Measurements from ENCODE around the gene FAM234A. TPM values are rescaled to one million over a fixed set of nuclear protein-coding genes. Genes with fewer than 3 reads are reported as not detected.

Gene FAM234A
- total RNA-seq, 1 donor from 2014 or later, result 72.3 TPM

GRCh38 chr16:293043-293775 lies 58.6 kb downstream of the FAM234A start:
- H3K27me3 Mint-ChIP-seq (ENCODE audit: unreplicated experiment), result peaks cover 4% of the 10 kb centered on the region
- no peak for TF ChIP-seq CTCF (IDR thresholded peaks at IDR 0.05; ENCODE audit: unreplicated experiment)
- H3K27ac Mint-ChIP-seq (ENCODE audit: unreplicated experiment), result no peak overlapping the region
- no peak for DNase-seq (ENCODE audit: low spot score)
- no peak overlapping the region for H3K4me3 Mint-ChIP-seq (ENCODE audit: unreplicated experiment)
- no peaks in the 10 kb centered on the region for H3K9me3 Mint-ChIP-seq (ENCODE audit: unreplicated experiment)
- peaks cover 7% of the 10 kb centered on the region for H3K36me3 Mint-ChIP-seq (ENCODE audit: low read depth, unreplicated experiment)
- H3K4me1 Mint-ChIP-seq (ENCODE audit: unreplicated experiment), result no peaks in the 10 kb centered on the region

- Mint-ChIP-seq H3K27ac (ENCODE audit: unreplicated experiment) (no peak overlapping the region), H3K9me3 (ENCODE audit: unreplicated experiment) (no peaks in the 10 kb centered on the region), H3K4me3 (ENCODE audit: unreplicated experiment) (no peak overlapping the region), H3K27me3 (ENCODE audit: unreplicated experiment) (peaks cover 7% of the 10 kb centered on the region), H3K36me3 (ENCODE audit: low read depth, unreplicated experiment) (peaks cover 7% of the 10 kb centered on the region), H3K4me1 (ENCODE audit: unreplicated experiment) (no peaks in the 10 kb centered on the region)
- TF ChIP-seq CTCF (IDR thresholded peaks at IDR 0.05; ENCODE audit: unreplicated experiment), result no peak
- DNase-seq (ENCODE audit: low spot score), result no peak
These were observed 61.7 kb downstream of the FAM234A start for GRCh38 chr16:296276-296675.

GRCh38 chr16:296806-297510 lies 62.3 kb downstream of the FAM234A start:
- no peak for DNase-seq (ENCODE audit: low spot score)
- H3K9me3 Mint-ChIP-seq (ENCODE audit: unreplicated experiment), result no peaks in the 10 kb centered on the region
- peaks cover 3% of the 10 kb centered on the region for H3K36me3 Mint-ChIP-seq (ENCODE audit: low read depth, unreplicated experiment)
- peaks cover 7% of the 10 kb centered on the region for H3K27me3 Mint-ChIP-seq (ENCODE audit: unreplicated experiment)
- no peak overlapping the region for H3K4me3 Mint-ChIP-seq (ENCODE audit: unreplicated experiment)
- H3K27ac Mint-ChIP-seq (ENCODE audit: unreplicated experiment), result no peak overlapping the region
- H3K4me1 Mint-ChIP-seq (ENCODE audit: unreplicated experiment), result no peaks in the 10 kb centered on the region
- no peak for TF ChIP-seq CTCF (IDR thresholded peaks at IDR 0.05; ENCODE audit: unreplicated experiment)

- Mint-ChIP-seq H3K4me1 (ENCODE audit: unreplicated experiment) (no peaks in the 10 kb centered on the region), H3K27ac (ENCODE audit: unreplicated experiment) (no peak overlapping the region), H3K36me3 (ENCODE audit: low read depth, unreplicated experiment) (no peaks in the 10 kb centered on the region), H3K27me3 (ENCODE audit: unreplicated experiment) (peaks cover 5% of the 10 kb centered on the region), H3K4me3 (ENCODE audit: unreplicated experiment) (no peak overlapping the region), H3K9me3 (ENCODE audit: unreplicated experiment) (no peaks in the 10 kb centered on the region)
- DNase-seq (ENCODE audit: low spot score), result no peak
- TF ChIP-seq CTCF (IDR thresholded peaks at IDR 0.05; ENCODE audit: unreplicated experiment), result no peak
These were observed 63.2 kb downstream of the FAM234A start for GRCh38 chr16:297832-298231.

- Mint-ChIP-seq H3K36me3 (ENCODE audit: low read depth, unreplicated experiment) (peaks cover 5% of the 10 kb centered on the region), H3K9me3 (ENCODE audit: unreplicated experiment) (no peaks in the 10 kb centered on the region), H3K4me3 (ENCODE audit: unreplicated experiment) (no peak overlapping the region), H3K27ac (ENCODE audit: unreplicated experiment) (no peak overlapping the region), H3K27me3 (ENCODE audit: unreplicated experiment) (peaks cover 8% of the 10 kb centered on the region), H3K4me1 (ENCODE audit: unreplicated experiment) (no peaks in the 10 kb centered on the region)
- no peak for TF ChIP-seq CTCF (IDR thresholded peaks at IDR 0.05; ENCODE audit: unreplicated experiment)
- no peak for DNase-seq (ENCODE audit: low spot score)
These were observed 66.6 kb downstream of the FAM234A start for GRCh38 chr16:301235-301634.
